CD1c-positive myeloid dendritic cell (primary cell): ENCODE results near the gene KDM2B.

ENCODE experiments used
- DNase-seq: peaks from one replicate; pipeline ENCODE4 v3.0.0-alpha.2; 2016; ENCODE audit errors: extremely low spot score

KDM2B gene

DNA sequence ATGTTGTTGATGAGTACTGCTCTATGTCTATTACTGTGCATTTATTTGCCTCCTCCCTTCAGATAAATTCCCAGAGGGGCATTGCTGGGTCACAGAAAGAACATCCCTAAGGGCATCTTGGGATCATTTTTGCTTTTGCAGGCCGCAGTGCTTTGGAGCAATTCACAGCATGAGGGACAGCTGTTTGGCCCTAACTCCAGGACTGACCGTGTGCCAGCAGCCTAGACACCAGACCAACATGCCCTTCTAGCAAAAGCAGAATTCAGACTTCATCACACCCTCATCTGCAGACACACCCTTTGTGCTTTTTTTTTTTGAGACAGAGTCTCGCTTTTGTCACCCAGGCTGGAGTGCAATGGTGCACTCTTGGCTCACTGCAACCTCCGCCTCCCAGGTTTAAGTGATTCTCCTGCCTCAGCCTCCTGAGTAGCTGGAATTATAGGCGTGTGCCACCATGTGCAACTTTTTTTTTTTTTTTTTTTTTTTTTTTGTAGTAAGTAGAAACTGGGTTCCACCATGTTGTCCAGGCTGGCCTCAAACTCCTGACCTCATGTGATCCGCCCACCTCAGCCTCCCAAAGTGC is 149.9 kb downstream of the KDM2B start:
- DNase-seq, result no peak

DNA sequence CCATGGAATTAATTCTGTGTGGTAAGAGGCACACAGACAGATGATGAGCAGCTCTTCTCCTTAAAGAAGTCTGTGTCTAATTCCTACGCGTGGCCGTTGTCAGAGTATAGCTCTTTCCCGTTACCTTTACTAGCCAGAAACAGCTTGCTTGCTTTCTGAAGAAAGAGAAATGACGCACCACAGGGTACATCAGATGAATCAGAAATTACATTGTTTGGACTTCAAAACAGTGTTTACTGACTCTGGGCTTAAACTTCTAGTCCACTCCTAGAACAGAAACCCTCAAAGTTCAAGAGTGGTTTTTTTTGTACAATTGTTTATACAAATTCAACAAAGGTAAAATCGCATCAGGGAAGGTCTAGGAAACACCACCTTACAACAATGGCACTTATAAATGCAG is 151.9 kb downstream of the KDM2B start:
- DNase-seq, result no peak

GRCh38 chr12:121427556-121428050 is 153.2 kb downstream of the KDM2B start:
- peak; percentile 5 for DNase-seq

DNA sequence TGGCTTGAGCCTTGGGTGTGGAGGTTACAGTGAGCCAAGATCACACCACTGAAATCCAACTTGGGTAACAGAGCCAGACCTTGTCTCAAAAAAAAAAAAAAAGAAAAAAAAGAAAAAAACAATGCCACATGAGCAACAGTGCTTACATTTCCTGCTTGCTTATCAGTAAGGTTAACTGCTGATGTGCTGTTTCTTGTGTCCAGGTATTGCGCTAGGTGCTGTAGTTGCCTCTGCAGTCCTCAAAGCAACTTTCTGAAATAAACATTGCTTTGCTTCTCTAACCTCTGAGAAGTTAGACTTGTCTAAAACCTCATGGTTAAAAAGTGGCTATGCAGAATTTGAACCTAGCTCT is 156.2 kb downstream of the KDM2B start:
- DNase-seq, result no peak

- DNase-seq, result peak; percentile 15
These were observed 156.9 kb downstream of the KDM2B start for GRCh38 chr12:121423682-121424623.

DNA sequence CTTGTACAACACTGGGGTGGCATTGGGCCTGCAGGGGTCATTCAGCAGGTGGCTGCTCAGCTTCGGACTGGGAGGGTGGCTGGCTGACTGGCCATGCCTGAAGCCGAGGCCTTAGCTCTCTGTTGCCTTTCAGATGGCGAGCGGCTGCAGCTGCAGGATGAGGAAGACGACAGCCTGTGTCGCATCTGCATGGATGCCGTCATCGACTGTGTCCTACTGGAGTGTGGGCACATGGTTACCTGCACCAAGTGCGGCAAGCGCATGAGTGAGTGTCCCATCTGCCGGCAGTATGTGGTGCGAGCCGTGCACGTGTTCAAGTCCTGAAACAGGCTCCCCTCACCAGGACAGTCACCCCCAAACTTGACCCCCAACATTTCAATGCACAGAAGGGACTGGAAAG is 157.6 kb downstream of the KDM2B start:
- no peak for DNase-seq

GRCh38 chr12:121420109-121420508 is 160.7 kb downstream of the KDM2B start:
- no peak for DNase-seq

- no peak for DNase-seq
These were observed 163.0 kb downstream of the KDM2B start for GRCh38 chr12:121417847-121418246.

DNA sequence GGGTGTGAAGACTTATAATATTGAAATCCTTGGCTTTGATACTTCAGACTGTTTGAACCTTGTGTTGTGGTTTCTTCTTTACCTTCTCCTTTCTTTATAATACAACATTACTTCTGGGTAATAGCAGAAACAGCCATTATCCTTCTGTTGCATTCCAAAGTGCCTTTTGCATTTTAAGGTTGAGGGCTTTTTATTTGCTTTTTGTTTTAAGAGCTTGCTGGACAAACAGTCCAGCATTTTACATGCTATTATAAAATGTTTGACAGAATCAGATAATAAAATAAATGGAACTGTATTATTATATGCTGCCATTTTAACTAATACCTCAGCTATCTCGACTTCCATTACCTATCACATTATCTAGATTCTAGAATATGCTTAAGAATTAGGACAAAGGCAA is 166.9 kb downstream of the KDM2B start:
- no peak for DNase-seq

DNA sequence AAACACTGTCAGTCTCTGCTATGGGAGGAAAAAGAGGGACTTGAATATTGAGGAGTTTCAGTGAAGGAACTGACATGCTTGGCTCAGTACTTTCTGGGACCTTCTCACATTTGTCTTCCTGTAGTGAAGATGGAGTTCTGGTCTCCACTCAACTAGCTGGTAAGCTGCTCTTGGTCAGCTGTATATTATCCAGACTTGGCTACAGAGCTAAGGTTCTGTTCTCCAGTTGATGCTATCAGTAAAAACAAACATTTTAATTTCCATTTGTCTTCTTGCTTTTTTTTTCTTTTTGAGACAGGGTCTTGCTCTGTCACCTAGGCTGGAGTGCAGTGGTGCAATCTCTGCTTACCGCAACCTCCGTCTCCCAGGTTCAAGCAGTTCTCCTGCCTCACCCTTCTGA is 175.6 kb downstream of the KDM2B start:
- no peak for DNase-seq

DNA sequence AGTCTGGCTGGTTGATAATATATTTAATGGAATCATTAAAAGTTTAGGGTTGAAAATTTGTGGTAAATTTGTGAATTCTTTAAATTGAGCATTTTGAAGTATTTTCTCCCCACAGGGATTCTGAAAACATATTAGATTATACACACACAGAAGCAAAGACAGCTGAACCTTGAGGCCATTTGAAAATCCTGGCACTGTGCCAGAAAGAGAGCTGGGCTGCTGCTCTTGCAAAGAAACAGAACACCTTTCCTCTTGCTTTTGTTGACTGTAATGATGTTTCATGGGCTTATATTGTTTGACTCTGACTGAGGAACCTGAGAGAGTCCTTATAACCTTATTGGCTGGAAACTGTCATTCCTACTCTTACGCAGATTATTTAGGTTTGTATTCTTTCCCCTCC is 176.1 kb downstream of the KDM2B start:
- no peak for DNase-seq

DNA sequence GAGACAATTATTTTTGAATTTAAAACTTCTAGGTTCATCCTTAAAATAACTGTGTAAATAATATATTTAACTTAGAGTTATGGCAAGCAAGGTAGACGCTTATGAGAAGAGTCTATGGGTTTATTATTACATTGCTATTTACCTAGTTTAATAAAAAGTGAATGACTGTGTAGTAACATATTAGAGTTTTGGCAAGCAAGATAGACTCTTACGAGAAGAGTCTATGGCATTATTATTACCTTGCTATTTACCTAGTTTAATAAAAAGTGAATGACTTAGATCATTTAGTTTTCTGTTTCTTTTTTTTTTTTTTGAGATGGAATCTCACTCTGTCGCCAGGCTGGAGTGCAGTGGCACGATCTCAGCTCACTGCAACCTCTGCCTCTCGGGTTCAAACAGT is 177.1 kb downstream of the KDM2B start:
- no peak for DNase-seq

- peak; percentile 57 for DNase-seq
These were observed 180.3 kb downstream of the KDM2B start for GRCh38 chr12:121400332-121401139.

- peak; percentile 99 for DNase-seq
These were observed 181.2 kb downstream of the KDM2B start, which contains the start of gene RNF34 for GRCh38 chr12:121399391-121400331. Gene RNF34 (plus strand): TSS chr12:121400118. CDS start chr12:121400213, 95 bp downstream.

DNA sequence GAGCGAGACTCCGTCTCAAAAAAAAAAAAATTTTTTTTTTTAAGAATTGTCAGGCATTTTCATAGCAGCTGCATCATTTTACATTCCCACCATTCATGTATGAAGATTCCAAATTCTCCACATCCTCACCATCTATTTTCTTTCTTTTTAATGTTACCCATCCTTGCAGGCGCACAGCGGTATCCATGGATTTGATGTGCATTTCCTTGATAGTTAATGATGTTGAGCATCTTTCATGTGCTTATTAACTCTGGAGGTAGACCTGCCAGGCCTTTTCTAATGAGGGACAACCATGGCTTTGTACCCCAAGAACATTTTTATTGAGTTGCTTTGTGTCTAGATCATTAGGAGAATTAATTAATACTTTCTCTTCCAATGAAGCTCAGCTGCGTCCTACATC is 182.5 kb downstream of the KDM2B start:
- no peak for DNase-seq

DNA sequence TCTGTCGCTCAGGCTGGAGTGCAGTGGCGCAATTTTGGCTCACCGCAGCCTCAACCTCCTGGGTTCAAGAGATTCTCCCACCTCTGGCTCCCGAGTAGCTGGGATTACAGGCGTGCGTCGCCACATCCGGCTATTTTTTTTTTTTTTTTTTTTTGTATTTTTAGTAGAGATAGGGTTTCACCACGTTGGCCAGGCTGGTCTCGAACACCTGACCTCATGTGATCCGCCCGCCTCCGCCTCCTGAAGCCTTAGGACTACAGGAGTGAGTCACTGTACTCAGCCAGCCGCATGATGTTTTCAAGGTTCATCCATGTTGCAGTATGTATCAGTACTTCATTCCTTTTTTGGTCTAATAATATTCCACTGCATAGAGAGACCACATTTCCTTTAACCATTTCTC is 183.3 kb downstream of the KDM2B start:
- DNase-seq, result no peak

- no peak for DNase-seq
These were observed 188.5 kb downstream of the KDM2B start for GRCh38 chr12:121392325-121392716.

GRCh38 chr12:121391619-121392324 is 189.1 kb downstream of the KDM2B start:
- peak; percentile 76 for DNase-seq

DNA sequence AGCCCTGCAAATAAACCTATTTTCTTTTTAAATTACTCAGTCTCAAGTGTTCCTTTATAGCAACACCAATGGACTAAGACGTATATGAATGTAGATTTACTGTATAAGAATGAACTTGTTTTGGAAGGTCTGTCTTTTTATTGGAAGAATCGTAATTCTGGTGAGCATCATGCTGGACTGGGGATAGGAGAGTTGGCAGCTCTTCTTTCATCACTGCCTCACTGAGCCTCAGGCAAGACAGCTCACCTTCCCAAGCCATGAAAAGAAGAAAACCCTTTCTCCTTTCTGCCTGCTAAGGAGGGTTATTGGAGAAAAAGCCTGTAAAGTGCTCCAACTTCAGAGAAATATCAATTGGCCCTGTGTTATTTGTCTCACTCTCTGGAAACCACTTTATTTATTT is 190.0 kb downstream of the KDM2B start:
- DNase-seq, result no peak

DNA sequence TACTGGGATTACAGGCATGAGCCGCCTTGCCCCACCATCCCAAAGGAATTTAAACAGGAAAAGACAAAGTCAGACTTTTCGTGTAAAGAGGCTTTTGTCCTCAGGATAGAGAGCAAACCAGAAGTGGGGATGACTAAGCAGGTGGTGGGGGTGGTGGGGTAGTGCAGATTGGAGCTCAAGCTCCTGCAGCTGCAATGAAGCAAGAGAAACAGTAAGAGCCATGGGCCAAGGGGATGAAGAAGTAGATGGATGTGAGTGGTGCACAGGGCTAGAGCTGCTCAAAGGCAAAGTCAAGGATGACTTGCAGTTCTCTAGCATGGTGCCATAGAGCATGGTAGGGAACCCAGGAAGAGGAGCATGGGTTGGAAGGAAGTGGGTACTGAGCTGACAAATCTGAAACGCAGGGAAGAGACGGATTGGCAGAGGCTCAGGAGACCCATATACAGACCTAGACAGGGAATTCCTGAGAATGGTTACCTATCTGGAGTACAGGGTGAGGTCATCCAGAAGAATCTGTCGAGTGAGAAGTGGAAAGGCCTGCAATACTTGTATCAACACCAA is 192.3 kb downstream of the KDM2B start:
- peak; percentile 24 for DNase-seq
